NCI-H128 (cell line): Measurements from ENCODE around the gene CAPN9.

Source experiments
- DNase-seq: peaks from one replicate; lab custom pipeline; 2025; ENCODE audit not compliant: unreplicated experiment; lab: John Stamatoyannopoulos, UW

CAPN9 gene

GRCh38 chr1:230820568-230820967 lies 73.4 kb downstream of the CAPN9 start:
- DNase-seq, result no peak

- DNase-seq, result no peak
These were observed 74.2 kb downstream of the CAPN9 start for GRCh38 chr1:230821346-230821745.

- DNase-seq, result no peak
These were observed 74.9 kb downstream of the CAPN9 start for GRCh38 chr1:230822092-230822581.

GRCh38 chr1:230823426-230823825 lies 76.2 kb downstream of the CAPN9 start:
- DNase-seq, result no peak

GRCh38 chr1:230823931-230824381 lies 76.8 kb downstream of the CAPN9 start:
- DNase-seq, result no peak

GRCh38 chr1:230824551-230824918 lies 77.3 kb downstream of the CAPN9 start:
- no peak for DNase-seq

- no peak for DNase-seq
These were observed 77.9 kb downstream of the CAPN9 start for GRCh38 chr1:230824919-230825721.

- no peak for DNase-seq
These were observed 78.6 kb downstream of the CAPN9 start for GRCh38 chr1:230825761-230826160.

GRCh38 chr1:230826166-230826875 lies 79.1 kb downstream of the CAPN9 start:
- no peak for DNase-seq

GRCh38 chr1:230827081-230827681 lies 80.0 kb downstream of the CAPN9 start:
- no peak for DNase-seq

- DNase-seq, result no peak
These were observed 80.6 kb downstream of the CAPN9 start for GRCh38 chr1:230827801-230828200.

GRCh38 chr1:230828421-230828820 lies 81.2 kb downstream of the CAPN9 start:
- no peak for DNase-seq

- DNase-seq, result no peak
These were observed 84.6 kb downstream of the CAPN9 start for GRCh38 chr1:230831771-230832170.

GRCh38 chr1:230832476-230832875 lies 85.3 kb downstream of the CAPN9 start:
- DNase-seq, result no peak

GRCh38 chr1:230833511-230833910 lies 86.3 kb downstream of the CAPN9 start:
- DNase-seq, result no peak

GRCh38 chr1:230834292-230834691 lies 87.1 kb downstream of the CAPN9 start:
- no peak for DNase-seq

- DNase-seq, result no peak
These were observed 89.2 kb downstream of the CAPN9 start for GRCh38 chr1:230836347-230836746.

GRCh38 chr1:230836793-230837192 lies 89.6 kb downstream of the CAPN9 start:
- no peak for DNase-seq

- DNase-seq, result no peak
These were observed 92.0 kb downstream of the CAPN9 start for GRCh38 chr1:230839173-230839572.

GRCh38 chr1:230842801-230843200 lies 95.6 kb downstream of the CAPN9 start:
- no peak for DNase-seq

GRCh38 chr1:230843503-230844309 lies 96.5 kb downstream of the CAPN9 start:
- no peak for DNase-seq
